HG02970 (cell line): ENCODE data around the gene HLF.

Experiments
- ATAC-seq: cut with Tn5 transposase; IDR thresholded peaks from one replicate; pipeline ENCODE4 v1.9.1; 2021; ENCODE audit warnings: mild to moderate bottlenecking, moderate library complexity, moderate number of reproducible peaks; ENCODE audit not compliant: unreplicated experiment, low FRiP score

HLF gene

GRCh38 chr17:55304171-55304859 is 39.6 kb downstream of the HLF start:
- ATAC-seq: no peak

GRCh38 chr17:55305321-55306087 is 40.7 kb downstream of the HLF start:
- ATAC-seq: no peak

GRCh38 chr17:55307879-55308278 is 43.1 kb downstream of the HLF start:
- no peak for ATAC-seq

GRCh38 chr17:55308613-55309391 is 44.0 kb downstream of the HLF start:
- ATAC-seq: no peak

- ATAC-seq: no peak
These were observed 47.1 kb downstream of the HLF start for GRCh38 chr17:55311767-55312375.

- ATAC-seq: no peak
These were observed 48.1 kb downstream of the HLF start for GRCh38 chr17:55312852-55313251.

- no peak for ATAC-seq
These were observed 49.5 kb downstream of the HLF start for GRCh38 chr17:55314061-55314783.

- no peak for ATAC-seq
These were observed 50.2 kb downstream of the HLF start for GRCh38 chr17:55314784-55315491.

- ATAC-seq: no peak
These were observed 51.7 kb downstream of the HLF start for GRCh38 chr17:55316499-55316898.

GRCh38 chr17:55317284-55317683 is 52.5 kb downstream of the HLF start:
- ATAC-seq: no peak

- ATAC-seq: no peak
These were observed 53.3 kb downstream of the HLF start for GRCh38 chr17:55318081-55318480.

GRCh38 chr17:55318715-55319487 is 54.1 kb downstream of the HLF start:
- ATAC-seq: no peak

- ATAC-seq: no peak
These were observed 55.3 kb downstream of the HLF start for GRCh38 chr17:55319933-55320593.

- no peak for ATAC-seq
These were observed 56.0 kb downstream of the HLF start for GRCh38 chr17:55320594-55321426.

- no peak for ATAC-seq
These were observed 56.8 kb downstream of the HLF start for GRCh38 chr17:55321427-55322060.

GRCh38 chr17:55322453-55322985 is 57.8 kb downstream of the HLF start:
- ATAC-seq: no peak
